Calu3 (cell line): ENCODE results near the gene CXXC5. TPM values are rescaled to one million over a fixed set of nuclear protein-coding genes. Genes with fewer than 3 reads are reported as not detected.

Experiments used
- BruUV-seq: library from RNA; stranded (reverse); fragments of 400-500 nt; replicated peaks from 2 replicates; lab custom pipeline; 2021; lab: Mats Ljungman, UMichigan
- CTCF ChIA-PET: fragments of 300-600 bp; sonication (Branson Sonifier 250); formaldehyde crosslinking; loops from one replicate; lab custom pipeline; 2022; ENCODE audit warnings: antibody characterized with exemption; lab: Charles Lee
- DNase-seq: peaks from one replicate; pipeline ENCODE4 v3.0.0; 2022
- H3K27ac Mint-ChIP-seq: one replicate; pipeline ENCODE4 v1.8.0; 2022; ENCODE audit warnings: mixed read lengths; ENCODE audit not compliant: unreplicated experiment
- H3K27me3 Mint-ChIP-seq: one replicate; pipeline ENCODE4 v1.8.0; 2022; ENCODE audit warnings: mixed read lengths; ENCODE audit not compliant: unreplicated experiment
- H3K36me3 Mint-ChIP-seq: one replicate; pipeline ENCODE4 v1.8.0; 2022; ENCODE audit warnings: mild to moderate bottlenecking, moderate library complexity, mixed read lengths; ENCODE audit not compliant: insufficient read depth, unreplicated experiment
- H3K4me1 Mint-ChIP-seq: one replicate; pipeline ENCODE4 v1.8.0; 2022; ENCODE audit warnings: mild to moderate bottlenecking, low read depth, mixed read lengths; ENCODE audit not compliant: unreplicated experiment
- H3K4me3 Mint-ChIP-seq: one replicate; pipeline ENCODE4 v1.8.0; 2022; ENCODE audit warnings: mild to moderate bottlenecking, low read depth, moderate library complexity, mixed read lengths; ENCODE audit not compliant: unreplicated experiment
- H3K9me3 Mint-ChIP-seq: one replicate; pipeline ENCODE4 v1.8.0; 2022; ENCODE audit warnings: low read depth, mixed read lengths; ENCODE audit not compliant: unreplicated experiment
- CTCF ChIP-seq: fragments of 200-600 bp; IDR thresholded peaks from one replicate; pipeline ENCODE4 v1.8.0; 2022; ENCODE audit warnings: antibody characterized with exemption; ENCODE audit not compliant: unreplicated experiment
- intact Hi-C: fragments of 100-400 bp; cut with micrococcal nuclease; formaldehyde crosslinking; loops from one replicate; pipeline ENCODE4 v1.10.0; 2022; ENCODE audit not compliant: unreplicated experiment
- total RNA-seq: library from RNA; stranded (reverse); gene quantifications from 2 replicates; pipeline ENCODE4 v1.2.3, GENCODE V29; 2022

The CXXC5 gene
- total RNA-seq, 1 experiment from 2014 or later: 69.1 TPM

- Mint-ChIP-seq H3K4me3 (no peak overlapping the region), H3K27me3 (no peaks in the 10 kb centered on the region), H3K27ac (no peak overlapping the region), H3K4me1 (peaks cover 64% of the 10 kb centered on the region), H3K36me3 (peaks cover 37% of the 10 kb centered on the region), H3K9me3 (no peaks in the 10 kb centered on the region)
- TF ChIP-seq CTCF: no peak
- intact Hi-C loops: no loop called here
- CTCF ChIA-PET: interaction anchor here (0.6 to 1.1 kb wide), 3 partner anchors 24 to 278 kb away, joined by 3 to 4 read pairs (median 4); no protein-coding TSS in a partner anchor
- DNase-seq: no peak
- BruUV-seq: no TSS peak
Measured at GRCh38 chr5:139664086-139664693, 16.0 kb downstream of the CXXC5 start.

- Mint-ChIP-seq H3K4me3 (no peak overlapping the region), H3K9me3 (no peaks in the 10 kb centered on the region), H3K27ac (no peak overlapping the region), H3K27me3 (no peaks in the 10 kb centered on the region), H3K36me3 (peaks cover 32% of the 10 kb centered on the region), H3K4me1 (peaks cover 64% of the 10 kb centered on the region)
- no peak for DNase-seq
- intact Hi-C loops: no loop called here
- CTCF ChIA-PET: interaction anchor here (0.6 to 1.1 kb wide), 2 partner anchors 25 to 593 kb away, joined by 4 to 5 read pairs; no protein-coding TSS in a partner anchor
- no peak for TF ChIP-seq CTCF
- no TSS peak for BruUV-seq
Measured at GRCh38 chr5:139664727-139665351, 16.7 kb downstream of the CXXC5 start.

GRCh38 chr5:139665626-139666025, 17.5 kb downstream of the CXXC5 start:
- no peak for DNase-seq
- peaks cover 64% of the 10 kb centered on the region for H3K4me1 Mint-ChIP-seq
- H3K27me3 Mint-ChIP-seq: no peaks in the 10 kb centered on the region
- H3K36me3 Mint-ChIP-seq: peaks cover 30% of the 10 kb centered on the region
- no peak overlapping the region for H3K4me3 Mint-ChIP-seq
- TF ChIP-seq CTCF: no peak
- intact Hi-C loops: no loop called here
- no TSS peak for BruUV-seq
- CTCF ChIA-PET: no interaction called here
- H3K9me3 Mint-ChIP-seq: no peaks in the 10 kb centered on the region
- no peak overlapping the region for H3K27ac Mint-ChIP-seq

- Mint-ChIP-seq H3K4me3 (no peak overlapping the region), H3K27ac (no peak overlapping the region), H3K4me1 (peaks cover 64% of the 10 kb centered on the region), H3K27me3 (no peaks in the 10 kb centered on the region), H3K36me3 (peaks cover 26% of the 10 kb centered on the region), H3K9me3 (no peaks in the 10 kb centered on the region)
- TF ChIP-seq CTCF: no peak
- CTCF ChIA-PET: interaction anchor here (1.8 to 2.9 kb wide), 2 partner anchors 31 to 33 kb away, joined by 6 to 11 read pairs; no protein-coding TSS in a partner anchor
- DNase-seq: no peak
- no TSS peak for BruUV-seq
- intact Hi-C loops: no loop called here
Measured at GRCh38 chr5:139666551-139666950, 18.4 kb downstream of the CXXC5 start.
